ENCODE results near the gene TGM5. TPM values are rescaled to one million over a fixed set of nuclear protein-coding genes. Genes with fewer than 3 reads are reported as not detected.
"Not testable (repeated sequence)": the region's sequence is repeated elsewhere in the genome, so short reads cannot be mapped to it uniquely, and the experiment has no call there.

Gene TGM5
- total RNA-seq, 1 experiment from 2014 or later, result not detected

- H3K4me2 ChIP-seq (ENCODE audit: low read length); intact Hi-C loops (cut with micrococcal nuclease); H3K27me3 ChIP-seq (ENCODE audit: insufficient read depth, low read length); H3K27ac ChIP-seq (ENCODE audit: low read depth, low read length); H4K20me1 ChIP-seq (ENCODE audit: insufficient read depth); H3K9me2 ChIP-seq (ENCODE audit: insufficient read depth); H3K4me1 ChIP-seq (ENCODE audit: control insufficient read depth in 1 of 2, insufficient read depth in 2 of 2, low read length in 2 of 2); H3K9ac ChIP-seq (ENCODE audit: low read length); RAD21 ChIA-PET (ENCODE audit: low non-redundant PET in 1 of 2, low total read pairs in 2 of 2, uncharacterized antibody in 2 of 2, unreplicated experiment in 2 of 2); H3K4me3 ChIP-seq (replicated peaks in 1 of 2; ENCODE audit: low read depth in 1 of 2, low read length in 2 of 2); H3K79me2 ChIP-seq (ENCODE audit: insufficient read depth, low read length); CTCF ChIA-PET; H3K9me3 ChIP-seq (ENCODE audit: control insufficient read depth in 1 of 2, insufficient read depth in 1 of 2, low read depth in 1 of 2, low read length in 2 of 2); ATAC-seq; DNase-seq (ENCODE audit: low read depth, low spot score); H2AFZ ChIP-seq (ENCODE audit: low read depth, low read length, poor library complexity, severe bottlenecking); POLR2A ChIA-PET; BruUV-seq (replicated peaks): not testable (repeated sequence)
- H3K36me3 ChIP-seq (ENCODE audit: control insufficient read depth in 1 of 2, insufficient read depth in 2 of 2, low read length in 2 of 2), result peaks cover 5 to 14% of the 10 kb centered on the region in 2 experiments; a peak in 3 of 4 replicates
Measured at GRCh38 chr15:43197773-43198172, 69.0 kb downstream of the TGM5 start.

- ATAC-seq (no peak), DNase-seq (ENCODE audit: low read depth, low spot score) (no peak)
- H3K79me2 ChIP-seq (ENCODE audit: insufficient read depth, low read length), result no peaks in the 10 kb centered on the region
- no peak overlapping the region for H3K9ac ChIP-seq (ENCODE audit: low read length)
- no TSS peak for BruUV-seq (replicated peaks)
- TF ChIP-seq SP1 (IDR thresholded peaks at IDR 0.05; ENCODE audit: low read depth) (no peak), RAD21 (IDR thresholded peaks at IDR 0.05; ENCODE audit: low read depth) (no peak), MAX (IDR thresholded peaks at IDR 0.05) (no peak), CEBPB (IDR thresholded peaks at IDR 0.05; ENCODE audit: low read depth) (no peak), FOSL1 (IDR thresholded peaks at IDR 0.05; ENCODE audit: low read depth) (no peak)
- TF ChIP-seq, protein P1, sequence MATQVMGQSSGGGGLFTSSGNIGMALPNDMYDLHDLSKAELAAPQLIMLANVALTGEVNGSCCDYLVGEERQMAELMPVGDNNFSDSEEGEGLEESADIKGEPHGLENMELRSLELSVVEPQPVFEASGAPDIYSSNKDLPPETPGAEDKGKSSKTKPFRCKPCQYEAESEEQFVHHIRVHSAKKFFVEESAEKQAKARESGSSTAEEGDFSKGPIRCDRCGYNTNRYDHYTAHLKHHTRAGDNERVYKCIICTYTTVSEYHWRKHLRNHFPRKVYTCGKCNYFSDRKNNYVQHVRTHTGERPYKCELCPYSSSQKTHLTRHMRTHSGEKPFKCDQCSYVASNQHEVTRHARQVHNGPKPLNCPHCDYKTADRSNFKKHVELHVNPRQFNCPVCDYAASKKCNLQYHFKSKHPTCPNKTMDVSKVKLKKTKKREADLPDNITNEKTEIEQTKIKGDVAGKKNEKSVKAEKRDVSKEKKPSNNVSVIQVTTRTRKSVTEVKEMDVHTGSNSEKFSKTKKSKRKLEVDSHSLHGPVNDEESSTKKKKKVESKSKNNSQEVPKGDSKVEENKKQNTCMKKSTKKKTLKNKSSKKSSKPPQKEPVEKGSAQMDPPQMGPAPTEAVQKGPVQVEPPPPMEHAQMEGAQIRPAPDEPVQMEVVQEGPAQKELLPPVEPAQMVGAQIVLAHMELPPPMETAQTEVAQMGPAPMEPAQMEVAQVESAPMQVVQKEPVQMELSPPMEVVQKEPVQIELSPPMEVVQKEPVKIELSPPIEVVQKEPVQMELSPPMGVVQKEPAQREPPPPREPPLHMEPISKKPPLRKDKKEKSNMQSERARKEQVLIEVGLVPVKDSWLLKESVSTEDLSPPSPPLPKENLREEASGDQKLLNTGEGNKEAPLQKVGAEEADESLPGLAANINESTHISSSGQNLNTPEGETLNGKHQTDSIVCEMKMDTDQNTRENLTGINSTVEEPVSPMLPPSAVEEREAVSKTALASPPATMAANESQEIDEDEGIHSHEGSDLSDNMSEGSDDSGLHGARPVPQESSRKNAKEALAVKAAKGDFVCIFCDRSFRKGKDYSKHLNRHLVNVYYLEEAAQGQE (IDR thresholded peaks at IDR 0.05; ENCODE audit: low read depth), result no peak
- TF ChIP-seq, protein P2, sequence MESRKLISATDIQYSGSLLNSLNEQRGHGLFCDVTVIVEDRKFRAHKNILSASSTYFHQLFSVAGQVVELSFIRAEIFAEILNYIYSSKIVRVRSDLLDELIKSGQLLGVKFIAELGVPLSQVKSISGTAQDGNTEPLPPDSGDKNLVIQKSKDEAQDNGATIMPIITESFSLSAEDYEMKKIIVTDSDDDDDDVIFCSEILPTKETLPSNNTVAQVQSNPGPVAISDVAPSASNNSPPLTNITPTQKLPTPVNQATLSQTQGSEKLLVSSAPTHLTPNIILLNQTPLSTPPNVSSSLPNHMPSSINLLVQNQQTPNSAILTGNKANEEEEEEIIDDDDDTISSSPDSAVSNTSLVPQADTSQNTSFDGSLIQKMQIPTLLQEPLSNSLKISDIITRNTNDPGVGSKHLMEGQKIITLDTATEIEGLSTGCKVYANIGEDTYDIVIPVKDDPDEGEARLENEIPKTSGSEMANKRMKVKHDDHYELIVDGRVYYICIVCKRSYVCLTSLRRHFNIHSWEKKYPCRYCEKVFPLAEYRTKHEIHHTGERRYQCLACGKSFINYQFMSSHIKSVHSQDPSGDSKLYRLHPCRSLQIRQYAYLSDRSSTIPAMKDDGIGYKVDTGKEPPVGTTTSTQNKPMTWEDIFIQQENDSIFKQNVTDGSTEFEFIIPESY (IDR thresholded peaks at IDR 0.05; ENCODE audit: extremely low read depth, insufficient replicate concordance, low read length), result no peak
- TF ChIP-seq, protein P3, sequence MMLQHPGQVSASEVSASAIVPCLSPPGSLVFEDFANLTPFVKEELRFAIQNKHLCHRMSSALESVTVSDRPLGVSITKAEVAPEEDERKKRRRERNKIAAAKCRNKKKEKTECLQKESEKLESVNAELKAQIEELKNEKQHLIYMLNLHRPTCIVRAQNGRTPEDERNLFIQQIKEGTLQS (IDR thresholded peaks at IDR 0.05), result no peak
- no peaks in the 10 kb centered on the region for H3K9me3 ChIP-seq (ENCODE audit: control insufficient read depth in 1 of 2, insufficient read depth in 1 of 2, low read depth in 1 of 2, low read length in 2 of 2)
- H3K27me3 ChIP-seq (ENCODE audit: insufficient read depth, low read length), result no peaks in the 10 kb centered on the region
- intact Hi-C loops (cut with micrococcal nuclease), result no loop called here
- no peaks in the 10 kb centered on the region for H3K4me1 ChIP-seq (ENCODE audit: control insufficient read depth in 1 of 2, insufficient read depth in 2 of 2, low read length in 2 of 2)
- no peak overlapping the region for H3K27ac ChIP-seq (ENCODE audit: low read depth, low read length)
- no peaks in the 10 kb centered on the region for H3K9me2 ChIP-seq (ENCODE audit: insufficient read depth)
- H3K4me3 ChIP-seq (replicated peaks in 1 of 2; ENCODE audit: low read depth in 1 of 2, low read length in 2 of 2), result no peak overlapping the region
- peaks cover 12 to 21% of the 10 kb centered on the region in 2 experiments; a peak in 3 of 4 replicates for H3K36me3 ChIP-seq (ENCODE audit: control insufficient read depth in 1 of 2, insufficient read depth in 2 of 2, low read length in 2 of 2)
- no peak overlapping the region for H3K4me2 ChIP-seq (ENCODE audit: low read length)
- ChIA-PET RAD21 (ENCODE audit: low non-redundant PET in 1 of 2, low total read pairs in 2 of 2, uncharacterized antibody in 2 of 2, unreplicated experiment in 2 of 2) (no interaction called here), POLR2A (no interaction called here), CTCF (interaction anchor here (3.1 kb wide), 1 partner anchor 7 kb away, joined by 23 read pairs; no protein-coding TSS in a partner anchor)
- H2AFZ ChIP-seq (ENCODE audit: low read depth, low read length, poor library complexity, severe bottlenecking), result no peak overlapping the region
- peaks cover 3% of the 10 kb centered on the region; the same call in 1 of the 2 replicates for H4K20me1 ChIP-seq (ENCODE audit: insufficient read depth)
Measured at GRCh38 chr15:43196760-43197548, 69.8 kb downstream of the TGM5 start.
